Glomerular visceral epithelial cell (primary cell): Measurements from ENCODE around the gene RDH14.

ENCODE experiments used
- DNase-seq: peaks from one replicate; pipeline ENCODE4 v3.0.0-alpha.2; 2016; ENCODE audit errors: extremely low spot score

RDH14 gene

DNA sequence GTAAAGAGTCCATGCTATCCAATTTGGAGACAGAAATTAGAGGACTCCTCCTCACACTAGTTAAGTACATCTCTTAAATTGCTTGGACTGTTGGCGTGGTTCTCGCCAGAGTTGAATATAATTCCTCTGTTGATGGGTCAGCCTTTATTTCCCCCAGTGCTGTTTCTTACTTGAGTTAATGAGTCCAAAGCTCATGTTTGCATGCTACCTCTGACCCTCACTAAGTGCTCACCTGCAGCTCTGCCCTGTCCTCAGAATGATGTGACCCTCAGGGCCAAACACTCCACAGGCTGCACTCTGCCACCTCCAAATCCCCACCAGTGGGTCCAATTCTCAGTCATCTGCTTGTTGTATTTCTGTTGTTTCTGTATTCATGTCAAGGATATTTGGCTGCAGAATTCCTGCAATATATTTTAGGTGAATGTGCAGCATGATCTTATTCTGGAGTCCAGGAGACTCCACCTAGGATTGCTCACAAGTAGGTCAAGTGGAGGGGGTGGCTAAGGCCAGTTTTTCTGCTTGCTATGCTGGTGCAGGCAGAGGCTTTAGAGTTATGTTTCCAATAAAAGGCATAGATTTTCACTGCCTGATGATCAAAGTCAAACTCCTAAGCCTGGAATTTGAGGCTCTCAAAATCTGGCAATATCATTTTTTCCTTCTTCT lies 37.8 kb downstream of the RDH14 start:
- no peak for DNase-seq

DNA sequence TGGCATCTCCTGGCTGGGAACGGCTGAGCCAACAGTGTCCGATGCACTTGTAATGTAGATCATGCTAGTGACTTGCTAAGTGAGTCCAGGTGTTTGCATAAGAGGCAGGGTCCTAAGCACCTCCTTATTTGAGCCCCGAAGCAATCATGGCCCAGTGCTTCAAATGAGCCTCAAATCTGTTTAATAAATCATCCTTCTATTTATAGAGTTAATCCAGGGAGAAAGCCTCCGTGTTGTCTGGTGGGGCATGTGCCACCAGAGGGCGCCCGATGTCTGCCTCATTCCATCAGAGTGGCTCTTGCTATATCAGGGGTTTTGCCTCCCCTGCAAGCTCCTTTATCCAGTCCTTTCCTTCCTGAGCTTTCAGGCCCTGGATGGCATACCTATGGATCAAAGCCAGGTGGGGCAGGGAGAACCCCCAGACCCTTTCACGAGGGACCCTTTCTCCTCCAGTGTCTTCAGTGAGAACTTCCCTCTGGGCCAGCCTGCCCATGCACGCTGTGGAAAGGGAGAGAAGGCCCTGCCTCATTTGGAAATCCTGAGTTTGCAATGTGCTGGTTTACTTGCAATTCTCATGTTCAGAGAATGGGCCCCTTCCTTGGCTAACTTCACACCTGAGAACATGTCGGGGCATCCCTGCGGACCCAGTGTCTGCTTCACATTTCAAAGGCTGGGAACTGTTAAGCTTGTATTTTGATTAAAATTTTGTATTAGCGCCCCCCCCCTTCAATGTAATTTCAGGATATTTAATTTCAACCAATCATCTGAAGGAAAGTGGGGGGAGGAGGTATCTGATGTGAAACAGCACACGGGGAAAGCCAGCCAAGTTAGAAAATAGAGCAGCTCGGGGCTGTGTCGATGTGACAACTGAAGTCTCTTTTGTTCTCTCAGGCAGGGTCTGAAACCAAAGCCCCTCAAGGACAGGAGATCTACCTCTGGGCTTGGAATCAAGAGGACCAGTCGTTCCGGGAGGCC lies 39.7 kb downstream of the RDH14 start:
- peak; percentile 66 for DNase-seq

DNA sequence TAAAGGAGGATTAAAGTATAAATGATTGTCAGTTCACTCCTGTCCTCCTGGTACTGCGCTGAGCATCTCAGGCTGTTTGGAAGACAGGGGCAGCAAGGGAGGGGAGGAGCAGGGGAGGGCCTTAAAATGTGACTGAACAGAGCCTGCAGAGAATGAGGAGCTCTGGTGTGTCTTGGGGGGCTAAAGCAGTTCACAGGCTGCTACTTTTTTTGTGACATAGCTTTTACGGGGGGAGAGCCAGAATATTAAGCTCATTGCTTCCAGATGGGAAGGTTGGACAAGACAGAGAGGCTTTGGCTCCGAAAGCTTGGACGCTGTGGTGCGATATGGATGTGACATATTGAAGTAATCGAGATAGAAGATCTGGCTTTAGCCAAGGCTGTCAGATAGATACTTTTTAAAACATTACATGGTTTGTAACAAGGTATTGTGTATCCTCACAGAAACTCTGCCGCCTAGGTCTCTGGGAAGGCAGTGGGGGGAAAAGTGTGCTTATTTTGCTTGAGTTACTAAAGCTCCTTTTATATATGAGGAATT lies 40.5 kb downstream of the RDH14 start:
- no peak for DNase-seq

DNA sequence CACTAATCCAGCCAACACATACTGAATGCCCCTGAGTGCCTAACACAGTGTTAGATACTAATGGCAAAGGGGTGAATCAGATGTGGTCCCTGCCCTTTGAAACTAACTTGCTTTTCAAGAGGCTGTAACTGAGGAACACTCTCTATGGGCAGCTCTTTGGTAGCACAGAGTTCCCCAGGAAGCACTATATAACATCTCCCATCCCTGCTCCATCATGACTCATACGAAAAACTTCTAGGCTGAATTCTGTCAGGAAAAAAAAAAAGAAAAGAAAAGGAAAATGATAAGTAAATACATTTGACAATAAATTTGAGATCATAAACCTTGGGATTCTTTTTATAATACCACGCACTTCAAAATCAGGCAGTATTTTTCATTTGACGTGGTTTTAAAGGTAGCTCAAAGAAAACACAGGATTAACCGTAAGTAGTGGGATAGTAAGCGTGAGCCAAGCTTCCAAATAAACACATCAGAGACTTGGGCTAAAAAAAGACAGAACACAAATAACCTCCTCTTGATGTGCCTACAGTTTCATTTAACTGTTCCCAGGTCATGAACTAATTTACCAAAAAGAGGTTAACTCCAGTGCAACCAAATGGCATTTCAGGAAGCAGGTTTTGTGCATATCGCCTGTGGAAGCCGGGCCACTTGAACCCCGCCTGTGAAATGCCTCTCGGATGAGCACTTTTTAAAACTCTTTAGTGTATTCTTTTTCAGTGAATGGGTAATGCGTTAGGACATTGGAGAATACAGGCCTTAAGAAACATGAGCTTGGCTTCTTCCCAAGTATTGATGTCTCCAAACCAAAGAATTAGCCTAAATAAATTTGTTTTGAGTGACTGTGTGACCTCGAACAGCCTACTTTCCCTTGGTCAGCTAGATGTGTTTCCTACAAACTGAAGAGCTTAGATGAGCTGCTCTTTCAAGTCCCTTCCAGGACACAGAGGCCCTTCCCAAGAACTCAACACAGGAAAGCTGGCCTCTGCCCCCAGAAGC lies 42.0 kb downstream of the RDH14 start:
- DNase-seq, result peak; percentile 4

DNA sequence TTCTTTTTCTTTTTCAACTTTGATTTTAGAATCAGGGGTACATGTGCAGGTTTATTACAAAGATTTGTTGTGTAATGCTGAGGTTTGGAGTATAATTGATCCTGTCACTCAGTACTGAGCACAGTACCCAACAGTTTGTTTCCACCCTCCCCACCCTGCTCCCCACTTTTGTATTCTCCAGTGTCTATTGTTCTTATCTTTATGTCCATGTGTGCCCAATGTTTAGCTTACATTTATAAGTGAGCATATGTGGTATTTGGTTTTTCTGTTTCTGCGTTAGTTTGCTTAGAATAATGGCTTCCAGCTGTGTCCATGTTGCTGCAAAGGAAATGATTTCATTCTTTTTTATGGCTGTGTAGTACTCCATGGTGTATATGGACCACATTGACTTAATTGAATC lies 43.1 kb downstream of the RDH14 start:
- DNase-seq, result no peak

DNA sequence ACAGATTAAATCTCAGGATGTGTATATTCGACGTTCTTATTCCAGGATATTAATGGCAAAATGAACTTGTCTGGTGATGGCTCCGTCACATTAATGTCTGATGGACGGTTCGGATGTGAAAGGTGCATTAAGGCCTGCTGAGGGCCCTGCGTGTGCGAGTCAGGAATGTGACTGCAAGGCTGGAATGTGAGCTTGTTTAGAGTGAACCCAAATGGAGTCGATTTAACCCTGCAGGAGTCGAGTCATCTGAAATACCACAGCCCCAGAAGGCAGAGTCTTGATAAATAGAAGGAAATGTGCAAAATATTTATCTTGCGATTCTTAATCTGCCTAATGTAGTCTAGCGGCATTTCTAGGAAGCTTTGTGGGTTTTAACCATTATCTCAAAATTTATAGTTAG lies 44.3 kb downstream of the RDH14 start:
- no peak for DNase-seq

DNA sequence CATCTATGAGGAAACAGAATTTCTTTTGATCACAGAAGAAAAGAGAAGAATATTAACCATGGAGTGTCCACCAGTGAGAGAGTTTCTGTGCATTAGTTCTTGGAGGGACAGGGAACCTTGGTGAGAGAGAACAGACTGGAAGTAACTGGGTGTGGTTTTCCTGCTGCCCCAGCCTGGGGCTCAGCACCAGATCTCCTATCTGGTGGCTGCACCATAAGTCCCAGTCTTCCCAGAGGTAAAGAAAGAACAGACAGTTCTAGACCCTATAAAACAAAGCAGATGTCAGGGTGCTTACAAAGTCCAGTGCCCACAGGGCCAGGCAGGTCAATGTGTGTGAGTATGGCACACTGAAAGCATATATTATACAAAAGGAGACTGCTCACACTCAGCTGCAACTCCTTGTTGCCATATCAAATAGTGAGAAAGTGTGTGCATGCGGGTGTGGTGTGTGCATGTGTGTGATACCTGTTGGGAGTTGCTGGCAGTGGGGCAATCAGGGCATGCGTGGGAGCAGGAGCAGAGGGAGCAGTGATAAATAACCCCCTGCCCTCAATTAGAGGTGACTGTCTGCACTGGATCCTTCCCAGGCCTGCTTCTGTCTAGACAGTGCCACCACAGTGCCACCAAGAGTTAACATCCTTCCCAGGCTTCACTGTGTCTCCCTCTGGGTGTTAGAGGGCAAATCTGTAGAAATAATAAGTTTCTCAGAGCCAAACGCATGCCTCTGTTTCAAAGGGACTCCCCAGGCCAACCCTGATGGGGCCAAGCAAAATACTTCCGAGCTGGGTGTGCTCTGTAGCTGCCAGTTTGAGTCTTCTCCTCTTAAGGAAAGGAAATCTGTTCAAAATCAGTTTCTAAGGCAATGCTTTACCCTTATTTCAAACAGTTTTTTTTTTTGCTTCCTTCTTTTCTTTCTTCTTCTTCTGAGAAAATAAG lies 45.7 kb downstream of the RDH14 start:
- no peak for DNase-seq

DNA sequence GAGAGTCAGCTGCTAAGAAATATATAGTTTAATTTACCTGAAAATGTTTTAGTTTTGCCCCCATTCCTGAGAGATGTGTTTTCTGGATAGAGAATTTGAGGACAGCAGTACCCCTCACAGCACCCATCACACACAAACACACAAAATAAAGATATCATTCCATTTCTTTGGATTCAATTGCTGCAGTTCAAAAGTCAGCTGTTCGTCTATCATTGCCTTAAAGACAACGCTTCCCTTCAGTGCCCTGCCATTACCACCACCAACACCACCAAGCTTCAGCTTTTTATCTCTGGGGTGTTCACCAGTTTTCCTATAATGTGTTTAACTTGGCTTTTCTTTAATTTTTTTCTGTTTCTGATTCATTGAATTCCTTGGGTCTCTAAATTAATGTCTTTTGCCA lies 49.7 kb downstream of the RDH14 start:
- DNase-seq, result no peak

DNA sequence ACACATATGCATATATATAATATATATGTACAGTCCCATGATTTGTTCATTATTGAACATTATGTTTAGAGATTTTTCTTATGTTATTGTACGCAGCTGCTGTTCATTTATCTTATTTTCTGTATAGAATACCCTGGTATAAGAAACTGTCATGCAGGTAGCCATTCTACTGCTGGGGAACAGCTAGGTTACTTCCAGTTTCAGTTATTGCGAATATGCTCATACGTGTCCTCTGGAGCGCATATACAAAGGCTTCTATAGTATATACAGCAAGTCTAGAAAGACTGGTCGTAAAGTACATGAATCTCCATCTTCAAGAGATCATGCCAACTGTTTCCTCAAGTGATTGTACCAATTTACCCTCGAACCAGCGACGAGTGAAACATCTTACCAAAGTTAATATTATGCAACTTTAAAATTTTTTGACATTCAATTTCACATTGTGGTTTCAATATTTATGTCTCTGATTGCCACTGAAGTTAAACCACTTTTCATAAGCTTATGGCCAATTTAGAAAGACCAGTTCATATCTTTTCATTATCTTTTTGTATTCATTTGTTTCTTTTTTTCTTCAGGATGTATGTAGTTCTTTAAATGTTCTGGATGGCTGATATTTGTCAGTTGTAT lies 53.5 kb downstream of the RDH14 start:
- DNase-seq, result no peak

DNA sequence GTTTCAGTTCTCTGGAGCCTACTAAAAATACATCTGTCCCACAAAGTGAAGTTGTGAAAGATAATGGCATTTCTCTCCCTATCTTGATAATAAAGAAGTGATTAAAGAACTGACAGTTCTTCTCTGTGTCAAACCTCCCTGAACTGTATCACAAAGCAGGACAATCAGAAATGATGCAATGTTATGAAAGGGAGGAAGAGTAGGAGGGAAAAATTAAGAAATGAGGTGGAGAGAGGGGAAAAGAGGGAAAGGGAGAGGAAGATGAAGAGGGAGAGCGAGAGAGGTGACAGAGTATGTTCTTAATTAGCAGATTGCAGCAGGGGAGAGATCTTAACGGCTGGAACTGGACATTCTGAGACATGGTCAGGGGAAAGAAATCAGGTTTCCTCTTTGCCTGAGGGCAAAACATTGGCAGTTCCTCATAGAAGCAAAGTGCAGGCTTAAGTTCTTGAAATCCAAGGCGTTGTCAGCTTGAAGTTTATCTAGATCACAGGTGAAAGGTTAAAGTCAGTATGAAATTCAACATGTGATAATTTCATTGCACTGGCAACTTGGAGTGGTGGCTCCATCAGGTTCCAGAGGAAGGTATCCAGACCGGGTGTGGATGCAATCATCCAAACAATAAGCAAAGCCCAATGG lies 54.6 kb downstream of the RDH14 start:
- DNase-seq, result no peak
